Spleen (tissue), 7 donors: ENCODE measurements around the gene CHD9.

ENCODE experiments used
- CTCF ChIP-seq, 11 experiments: fragments of 200-600 bp in 7 of 11; fragments of 450-650 bp in 4 of 11; sonication (generic) in 4 of 11; IDR thresholded peaks in 8 of 11; conservative IDR thresholded peaks in 3 of 11; 1 replicate in 7 of 11; 2 replicates in 4 of 11; pipeline versions ENCODE4 v1.4.0 to v1.8.0; 2016 to 2021; ENCODE audit warnings: antibody characterized with exemption in 11 of 11, inconsistent platforms in 4 of 11, mild to moderate bottlenecking in 1 of 11
- POLR2A ChIP-seq, 3 donors: fragments of 450-650 bp; IDR thresholded peaks; one replicate each; pipeline ENCODE4 v1.5.1; 2017; ENCODE audit warnings: antibody characterized with exemption in 3 of 3, mild to moderate bottlenecking in 1 of 3
- donor health status: DM: no; HTN: no; CAD: no; lungs with moderate emphysema.
- donor health status: DM: no; HTN: no; CAD: no.
- donor health status: DM: no; HTN: no; CAD: no.

- TF ChIP-seq CTCF (IDR thresholded peaks at IDR 0.05 in 8 of 11, conservative IDR thresholded peaks at IDR 0.05 in 3 of 11) (no peak), POLR2A (IDR thresholded peaks at IDR 0.05) (no peak)
Measured at GRCh38 chr16:53153130-53153529, 98.3 kb downstream of the CHD9 start.
